Kidney epithelial cell (primary cell): Measurements from ENCODE around the gene WDR46. TPM values are rescaled to one million over a fixed set of nuclear protein-coding genes. Genes with fewer than 3 reads are reported as not detected.
A peak's percentile ranks its signal among the peaks of the same experiment; 100 is the strongest.

Experiments
- DNase-seq: peaks from one replicate; pipeline ENCODE4 v3.0.0-alpha.2; 2010; ENCODE audit warnings: low read depth
- H3K27me3 ChIP-seq: 2 replicates; pipeline ENCODE4 v1.6.0; 2011; ENCODE audit warnings: low read length; ENCODE audit not compliant: control insufficient read depth, insufficient read depth
- H3K36me3 ChIP-seq: 2 replicates; pipeline ENCODE4 v1.5.1; 2011; ENCODE audit warnings: low read length; ENCODE audit not compliant: control insufficient read depth, insufficient read depth
- H3K4me3 ChIP-seq: 2 replicates; pipeline ENCODE4 v1.5.1; 2011; ENCODE audit warnings: low read depth, mild to moderate bottlenecking, control low read depth, low read length
- CTCF ChIP-seq: IDR thresholded peaks from 2 replicates; pipeline ENCODE4 v1.5.1; 2011; ENCODE audit warnings: mild to moderate bottlenecking, moderate library complexity, low read length, control low read depth, inconsistent platforms; ENCODE audit not compliant: insufficient read depth, poor library complexity, severe bottlenecking
- total RNA-seq: library from RNA; depleted of rRNA; stranded (reverse); fragments of >200 nt; gene quantifications from 2 replicates; pipeline ENCODE4 v1.2.3, GENCODE V29; 2015

The WDR46 gene
- total RNA-seq, 1 donor from 2014 or later = 53.2 TPM

GRCh38 chr6:33280539-33280938 is 8.5 kb downstream of the WDR46 start:
- Histone ChIP-seq H3K4me3 (no peak overlapping the region), H3K36me3 (peaks cover 4% of the 10 kb centered on the region), H3K27me3 (no peaks in the 10 kb centered on the region)
- no peak for TF ChIP-seq CTCF
- no peak for DNase-seq

- DNase-seq = no peak
- Histone ChIP-seq H3K4me3 (no peak overlapping the region), H3K27me3 (no peaks in the 10 kb centered on the region), H3K36me3 (peaks cover 4% of the 10 kb centered on the region)
- TF ChIP-seq CTCF = peak; percentile 95
Measured at GRCh38 chr6:33279971-33280511, 9.0 kb downstream of the WDR46 start.

- no peak for TF ChIP-seq CTCF
- Histone ChIP-seq H3K27me3 (no peaks in the 10 kb centered on the region), H3K4me3 (no peak overlapping the region), H3K36me3 (peaks cover 4% of the 10 kb centered on the region)
- DNase-seq = no peak
Measured at GRCh38 chr6:33279257-33279695, 9.8 kb downstream of the WDR46 start.

GRCh38 chr6:33278810-33279209 is 10.2 kb downstream of the WDR46 start:
- no peaks in the 10 kb centered on the region for H3K27me3 ChIP-seq
- no peak for DNase-seq
- no peak for TF ChIP-seq CTCF
- H3K36me3 ChIP-seq = peaks cover 4% of the 10 kb centered on the region
- no peak overlapping the region for H3K4me3 ChIP-seq

GRCh38 chr6:33278392-33278741 is 10.7 kb downstream of the WDR46 start:
- H3K36me3 ChIP-seq = peaks cover 4% of the 10 kb centered on the region
- no peaks in the 10 kb centered on the region for H3K27me3 ChIP-seq
- no peak for DNase-seq
- no peak overlapping the region for H3K4me3 ChIP-seq
- no peak for TF ChIP-seq CTCF

GRCh38 chr6:33277663-33278391 is 11.2 kb downstream of the WDR46 start:
- DNase-seq = no peak
- Histone ChIP-seq H3K4me3 (peak overlapping the region; percentile 39), H3K36me3 (peaks cover 4% of the 10 kb centered on the region), H3K27me3 (no peaks in the 10 kb centered on the region)
- no peak for TF ChIP-seq CTCF
